ENCODE results near the gene POLR2C. TPM values are rescaled to one million over a fixed set of nuclear protein-coding genes. Genes with fewer than 3 reads are reported as not detected.

POLR2C gene
- total and polyA plus RNA-seq, 10 of the 15 experiments (the other 5 are each of a cell fraction or from before 2014, with no cell fraction given): 26.9 to 93.0 (median 57.8) TPM

DNA sequence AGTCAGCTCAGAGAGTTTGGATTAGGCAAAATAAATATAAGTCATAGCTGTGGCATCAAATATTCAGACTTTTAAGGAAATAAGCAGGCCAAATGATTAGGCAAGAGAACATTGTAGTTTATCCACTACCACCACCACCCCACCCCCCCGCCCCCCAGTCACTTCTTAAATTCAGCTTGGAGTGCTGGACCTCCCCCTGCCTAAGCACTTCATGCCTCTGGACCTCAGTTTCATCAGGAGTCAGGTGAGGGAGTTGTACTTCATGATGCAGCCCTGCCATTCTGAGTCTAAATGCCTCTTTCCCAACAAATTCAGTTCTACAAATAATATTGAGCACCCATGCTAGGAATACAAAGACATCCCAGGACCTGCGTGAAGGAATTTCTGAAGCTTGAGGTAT, 2.0 kb downstream of the POLR2C start:
- ChIA-PET SMC1A (ENCODE audit: uncharacterized antibody, unreplicated experiment) (no interaction called here), POLR2A (no interaction called here), RAD21 (ENCODE audit: unreplicated experiment) (interaction anchor here (1.3 kb wide), 1 partner anchor 22 kb away, joined by 3 read pairs; the partner anchor contains the start of gene DOK4), CTCF (interaction anchor here (0.7 to 7.0 kb wide), 7 partner anchors 8 to 58 kb away, joined by 3 to 51 read pairs (median 3); partner anchors contain the start of genes CIAPIN1 and COQ9)
- TF ChIP-seq SMAD1 (IDR thresholded peaks at IDR 0.05; ENCODE audit: low read depth, partially characterized antibody) (no peak), IKZF2 (IDR thresholded peaks at IDR 0.05) (no peak), TARDBP (IDR thresholded peaks at IDR 0.05; ENCODE audit: borderline replicate concordance) (no peak), SPI1 (IDR thresholded peaks at IDR 0.05; ENCODE audit: borderline replicate concordance, insufficient read depth, low read depth, low read length) (no peak)
- TF ChIP-seq, protein P1, sequence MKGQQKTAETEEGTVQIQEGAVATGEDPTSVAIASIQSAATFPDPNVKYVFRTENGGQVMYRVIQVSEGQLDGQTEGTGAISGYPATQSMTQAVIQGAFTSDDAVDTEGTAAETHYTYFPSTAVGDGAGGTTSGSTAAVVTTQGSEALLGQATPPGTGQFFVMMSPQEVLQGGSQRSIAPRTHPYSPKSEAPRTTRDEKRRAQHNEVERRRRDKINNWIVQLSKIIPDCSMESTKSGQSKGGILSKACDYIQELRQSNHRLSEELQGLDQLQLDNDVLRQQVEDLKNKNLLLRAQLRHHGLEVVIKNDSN (IDR thresholded peaks at IDR 0.05; ENCODE audit: borderline replicate concordance, extremely low read length, insufficient read depth, low read depth, low read length): no peak
- Histone ChIP-seq H3K27ac (ENCODE audit: control insufficient read depth, insufficient read depth) (no peak overlapping the region), H3K36me3 (ENCODE audit: control insufficient read depth in 2 of 2, insufficient read depth in 2 of 2, low read length in 1 of 2) (peaks cover 13 to 33% of the 10 kb centered on the region in 2 experiments), H3K4me3 (no peak overlapping the region), H3K4me2 (ENCODE audit: control insufficient read depth, insufficient read depth) (no peak overlapping the region), H2AFZ (ENCODE audit: control insufficient read depth, low read depth, low read length) (no peak overlapping the region), H3K27me3 (replicated peaks in 1 of 2; ENCODE audit: control insufficient read depth in 2 of 2, insufficient read depth in 2 of 2, low read length in 1 of 2) (no peaks in the 10 kb centered on the region), H3K79me2 (ENCODE audit: control insufficient read depth, insufficient read depth, low read length) (peaks cover 18% of the 10 kb centered on the region), H3K9ac (ENCODE audit: control insufficient read depth, insufficient read depth, low read length) (no peak overlapping the region), H3K4me1 (ENCODE audit: control insufficient read depth, insufficient read depth, low read length) (peaks cover 7% of the 10 kb centered on the region), H4K20me1 (ENCODE audit: control insufficient read depth, insufficient read depth) (no peaks in the 10 kb centered on the region), H3K9me3 (replicated peaks; ENCODE audit: control insufficient read depth, insufficient read depth, low read length) (no peaks in the 10 kb centered on the region)
- intact Hi-C loops (cut with micrococcal nuclease; ENCODE audit: unreplicated experiment) (loop anchor here (5.0 kb wide), 1 partner anchor 53 kb away; no protein-coding TSS in a partner anchor), in situ Hi-C loops (cut with MboI) (no loop called here)
- WGBS (ENCODE audit: insufficient coverage, insufficient replicate concordance, low lambda C conversion rate, missing lambda C conversion rate): 100% methylated on average over 2 of the region's 2 CpGs
- no TSS peak for BruUV-seq (replicated peaks)
- DNase-seq (ENCODE audit: low read depth, low spot score) (no peak), ATAC-seq (no peak), FAIRE-seq (no peak)

DNA sequence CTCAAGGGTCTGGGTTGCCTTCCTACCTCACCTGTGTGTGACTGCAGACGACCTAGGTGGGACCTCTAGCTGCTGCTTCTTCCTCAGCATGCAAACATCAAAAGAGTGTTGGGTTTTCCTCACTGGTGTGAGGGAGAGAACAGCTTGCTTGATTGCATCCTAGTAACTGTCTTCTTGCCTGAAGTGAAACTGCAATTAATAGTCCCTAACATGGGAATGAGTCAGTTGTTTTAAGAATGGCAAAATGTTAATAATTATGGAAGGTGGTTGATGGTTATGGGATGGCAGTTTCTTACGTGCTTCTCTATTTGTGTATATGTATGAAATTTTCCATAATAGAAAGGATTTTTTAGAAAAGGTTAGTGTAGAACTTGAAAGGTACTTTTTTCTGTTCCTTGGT, 5.9 kb downstream of the POLR2C start:
- Histone ChIP-seq H3K79me2 (ENCODE audit: control insufficient read depth, insufficient read depth, low read length) (peaks cover 8% of the 10 kb centered on the region), H3K4me3 (no peak overlapping the region), H3K4me1 (ENCODE audit: control insufficient read depth, insufficient read depth, low read length) (peaks cover 5% of the 10 kb centered on the region), H3K9ac (ENCODE audit: control insufficient read depth, insufficient read depth, low read length) (no peak overlapping the region), H2AFZ (ENCODE audit: control insufficient read depth, low read depth, low read length) (no peak overlapping the region), H3K27ac (ENCODE audit: control insufficient read depth, insufficient read depth) (no peak overlapping the region), H3K36me3 (ENCODE audit: control insufficient read depth in 2 of 2, insufficient read depth in 2 of 2, low read length in 1 of 2) (peaks cover 25 to 45% of the 10 kb centered on the region in 2 experiments), H4K20me1 (ENCODE audit: control insufficient read depth, insufficient read depth) (no peaks in the 10 kb centered on the region), H3K27me3 (replicated peaks in 1 of 2; ENCODE audit: control insufficient read depth in 2 of 2, insufficient read depth in 2 of 2, low read length in 1 of 2) (no peaks in the 10 kb centered on the region), H3K4me2 (ENCODE audit: control insufficient read depth, insufficient read depth) (no peak overlapping the region), H3K9me3 (replicated peaks; ENCODE audit: control insufficient read depth, insufficient read depth, low read length) (no peaks in the 10 kb centered on the region)
- BruUV-seq (replicated peaks): no TSS peak
- ChIA-PET POLR2A (no interaction called here), RAD21 (ENCODE audit: unreplicated experiment) (no interaction called here), CTCF (no interaction called here), SMC1A (ENCODE audit: uncharacterized antibody, unreplicated experiment) (no interaction called here)
- FAIRE-seq (peak; percentile 23), ATAC-seq (no peak), DNase-seq (ENCODE audit: low read depth, low spot score) (no peak)
- WGBS (ENCODE audit: insufficient coverage, insufficient replicate concordance, low lambda C conversion rate, missing lambda C conversion rate): 90% methylated on average over 2 of the region's 2 CpGs
- in situ Hi-C loops (cut with MboI): no loop called here
- intact Hi-C loops (cut with micrococcal nuclease; ENCODE audit: unreplicated experiment): no loop called here
- TF ChIP-seq, protein P2, sequence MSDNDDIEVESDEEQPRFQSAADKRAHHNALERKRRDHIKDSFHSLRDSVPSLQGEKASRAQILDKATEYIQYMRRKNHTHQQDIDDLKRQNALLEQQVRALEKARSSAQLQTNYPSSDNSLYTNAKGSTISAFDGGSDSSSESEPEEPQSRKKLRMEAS (IDR thresholded peaks at IDR 0.05; ENCODE audit: low read depth, low read length): no peak
- TF ChIP-seq SIN3A (IDR thresholded peaks at IDR 0.05; ENCODE audit: low read depth, low read length): no peak
- TF ChIP-seq, protein P3, sequence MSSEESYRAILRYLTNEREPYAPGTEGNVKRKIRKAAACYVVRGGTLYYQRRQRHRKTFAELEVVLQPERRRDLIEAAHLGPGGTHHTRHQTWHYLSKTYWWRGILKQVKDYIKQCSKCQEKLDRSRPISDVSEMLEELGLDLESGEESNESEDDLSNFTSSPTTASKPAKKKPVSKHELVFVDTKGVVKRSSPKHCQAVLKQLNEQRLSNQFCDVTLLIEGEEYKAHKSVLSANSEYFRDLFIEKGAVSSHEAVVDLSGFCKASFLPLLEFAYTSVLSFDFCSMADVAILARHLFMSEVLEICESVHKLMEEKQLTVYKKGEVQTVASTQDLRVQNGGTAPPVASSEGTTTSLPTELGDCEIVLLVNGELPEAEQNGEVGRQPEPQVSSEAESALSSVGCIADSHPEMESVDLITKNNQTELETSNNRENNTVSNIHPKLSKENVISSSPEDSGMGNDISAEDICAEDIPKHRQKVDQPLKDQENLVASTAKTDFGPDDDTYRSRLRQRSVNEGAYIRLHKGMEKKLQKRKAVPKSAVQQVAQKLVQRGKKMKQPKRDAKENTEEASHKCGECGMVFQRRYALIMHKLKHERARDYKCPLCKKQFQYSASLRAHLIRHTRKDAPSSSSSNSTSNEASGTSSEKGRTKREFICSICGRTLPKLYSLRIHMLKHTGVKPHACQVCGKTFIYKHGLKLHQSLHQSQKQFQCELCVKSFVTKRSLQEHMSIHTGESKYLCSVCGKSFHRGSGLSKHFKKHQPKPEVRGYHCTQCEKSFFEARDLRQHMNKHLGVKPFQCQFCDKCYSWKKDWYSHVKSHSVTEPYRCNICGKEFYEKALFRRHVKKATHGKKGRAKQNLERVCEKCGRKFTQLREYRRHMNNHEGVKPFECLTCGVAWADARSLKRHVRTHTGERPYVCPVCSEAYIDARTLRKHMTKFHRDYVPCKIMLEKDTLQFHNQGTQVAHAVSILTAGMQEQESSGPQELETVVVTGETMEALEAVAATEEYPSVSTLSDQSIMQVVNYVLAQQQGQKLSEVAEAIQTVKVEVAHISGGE (CRISPR knock-in tag; IDR thresholded peaks at IDR 0.05): no peak
- TF ChIP-seq, protein P4, sequence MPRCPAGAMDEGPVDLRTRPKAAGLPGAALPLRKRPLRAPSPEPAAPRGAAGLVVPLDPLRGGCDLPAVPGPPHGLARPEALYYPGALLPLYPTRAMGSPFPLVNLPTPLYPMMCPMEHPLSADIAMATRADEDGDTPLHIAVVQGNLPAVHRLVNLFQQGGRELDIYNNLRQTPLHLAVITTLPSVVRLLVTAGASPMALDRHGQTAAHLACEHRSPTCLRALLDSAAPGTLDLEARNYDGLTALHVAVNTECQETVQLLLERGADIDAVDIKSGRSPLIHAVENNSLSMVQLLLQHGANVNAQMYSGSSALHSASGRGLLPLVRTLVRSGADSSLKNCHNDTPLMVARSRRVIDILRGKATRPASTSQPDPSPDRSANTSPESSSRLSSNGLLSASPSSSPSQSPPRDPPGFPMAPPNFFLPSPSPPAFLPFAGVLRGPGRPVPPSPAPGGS (IDR thresholded peaks at IDR 0.05; ENCODE audit: borderline replicate concordance, insufficient read depth, low read depth, low read length, poor library complexity, severe bottlenecking): no peak
- TF ChIP-seq POLR2AphosphoS2 (IDR thresholded peaks at IDR 0.05; ENCODE audit: low read depth, low read length): no peak
- no peak for TF ChIP-seq HDAC2 (IDR thresholded peaks at IDR 0.05)
- TF ChIP-seq MXI1 (IDR thresholded peaks at IDR 0.05; ENCODE audit: low read depth, low read length): no peak
